Measurements from ENCODE around the gene HLA-DOB. TPM values are rescaled to one million over a fixed set of nuclear protein-coding genes. Genes with fewer than 3 reads are reported as not detected.

The HLA-DOB gene
- total RNA-seq (under 0.01 and 0.26 TPM in 2 replicates), polyA plus RNA-seq (0.16 and 0.49 TPM in 2 replicates), polyA minus RNA-seq (ENCODE audit: low replicate concordance) (not detected in 2 replicates)
- 0.10 and 0.28 TPM in 2 replicates for polyA plus RNA-seq (2012)

DNA sequence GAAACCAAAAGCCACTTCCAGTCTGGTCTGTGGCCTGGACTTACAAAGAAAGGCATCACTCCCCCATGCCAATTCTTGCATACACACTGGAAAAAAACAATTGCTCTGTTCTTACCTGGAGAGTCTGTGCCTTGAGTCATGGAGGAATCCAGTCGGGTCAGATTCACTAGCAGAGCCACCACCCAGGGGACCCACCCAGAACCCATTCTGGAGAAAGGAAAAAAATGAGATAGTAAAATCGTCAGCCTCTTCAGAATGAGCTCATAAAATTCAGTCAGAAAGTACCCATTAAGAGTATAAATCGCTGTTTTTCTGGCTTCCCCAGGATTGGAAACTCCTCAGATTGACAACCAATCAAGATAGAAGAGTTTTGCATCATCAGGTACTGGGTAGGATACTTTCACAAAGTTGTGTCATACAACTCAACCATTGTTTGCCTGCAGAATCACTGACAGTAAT is at the start of gene HLA-DOB:
TSS of gene HLA-DOB (minus strand) at position 257 of the 459 bp plus-strand sequence. CDS start at position 206, 51 bp downstream.
- H2AFZ ChIP-seq (ENCODE audit: low read length) = no peak within 1 kb of the TSS
- no peak within 1 kb of the TSS for H3K9ac ChIP-seq (ENCODE audit: insufficient read depth, low read length)
- no peaks in the 10 kb centered on the region for H3K9me3 ChIP-seq (ENCODE audit: control insufficient read depth, insufficient read depth, low read depth, low read length)
- H3K27ac ChIP-seq (ENCODE audit: insufficient read depth, low read length) = no peak within 1 kb of the TSS
- H3K27me3 ChIP-seq (ENCODE audit: control insufficient read depth, insufficient read depth, low read length) = no peaks in the 10 kb centered on the region
- no peaks in the 10 kb centered on the region for H4K20me1 ChIP-seq (ENCODE audit: control insufficient read depth, extremely low read depth, insufficient read depth, low read length)
- H3K4me2 ChIP-seq (ENCODE audit: extremely low read depth, insufficient read depth, low read length) = no peak within 1 kb of the TSS
- DNase-seq (ENCODE audit: low read depth in 2 of 2) = peak; percentile 5 to 8
- no peaks in the 10 kb centered on the region for H3K36me3 ChIP-seq (ENCODE audit: control insufficient read depth, insufficient read depth, low read length)
- peaks cover 5% of the 10 kb centered on the region for H3K4me1 ChIP-seq (ENCODE audit: control insufficient read depth, extremely low read depth, insufficient read depth, low read length)
- TF ChIP-seq CTCF (conservative IDR thresholded peaks at IDR 0.05 in 1 of 2, IDR thresholded peaks at IDR 0.05 in 1 of 2; ENCODE audit: low read depth in 1 of 2, low read length in 2 of 2) = no peak
- no peak for TF ChIP-seq EZH2 (IDR thresholded peaks at IDR 0.05; ENCODE audit: low read length, missing control alignments)
- H3K4me3 ChIP-seq (replicated peaks in 1 of 4; ENCODE audit: control extremely low read depth in 1 of 4, insufficient read depth in 1 of 4, low read depth in 3 of 4, low read length in 4 of 4) = no peak within 1 kb of the TSS
- no peaks in the 10 kb centered on the region for H3K79me2 ChIP-seq (ENCODE audit: control insufficient read depth, insufficient read depth, low read length)

- no peak overlapping the region for H3K4me3 ChIP-seq (replicated peaks in 1 of 4; ENCODE audit: control extremely low read depth in 1 of 4, insufficient read depth in 1 of 4, low read depth in 3 of 4, low read length in 4 of 4)
- H3K9ac ChIP-seq (ENCODE audit: insufficient read depth, low read length) = no peak overlapping the region
- H3K79me2 ChIP-seq (ENCODE audit: control insufficient read depth, insufficient read depth, low read length) = no peaks in the 10 kb centered on the region
- H3K4me1 ChIP-seq (ENCODE audit: control insufficient read depth, extremely low read depth, insufficient read depth, low read length) = no peaks in the 10 kb centered on the region
- H3K4me2 ChIP-seq (ENCODE audit: extremely low read depth, insufficient read depth, low read length) = no peak overlapping the region
- H2AFZ ChIP-seq (ENCODE audit: low read length) = no peak overlapping the region
- no peaks in the 10 kb centered on the region for H3K36me3 ChIP-seq (ENCODE audit: control insufficient read depth, insufficient read depth, low read length)
- H4K20me1 ChIP-seq (ENCODE audit: control insufficient read depth, extremely low read depth, insufficient read depth, low read length) = no peaks in the 10 kb centered on the region
- no peak for DNase-seq (ENCODE audit: low read depth in 2 of 2)
- no peaks in the 10 kb centered on the region for H3K9me3 ChIP-seq (ENCODE audit: control insufficient read depth, insufficient read depth, low read depth, low read length)
- H3K27me3 ChIP-seq (ENCODE audit: control insufficient read depth, insufficient read depth, low read length) = peaks cover 6% of the 10 kb centered on the region
- TF ChIP-seq CTCF (conservative IDR thresholded peaks at IDR 0.05 in 1 of 2, IDR thresholded peaks at IDR 0.05 in 1 of 2; ENCODE audit: low read depth in 1 of 2, low read length in 2 of 2) (no peak), EZH2 (IDR thresholded peaks at IDR 0.05; ENCODE audit: low read length, missing control alignments) (no peak)
- H3K27ac ChIP-seq (ENCODE audit: insufficient read depth, low read length) = no peak overlapping the region
Observed at GRCh38 chr6:32865724-32866443, 49.1 kb upstream of the HLA-DOB start.

GRCh38 chr6:32862725-32863124 is 45.9 kb upstream of the HLA-DOB start:
- no peaks in the 10 kb centered on the region for H3K9me3 ChIP-seq (ENCODE audit: control insufficient read depth, insufficient read depth, low read depth, low read length)
- TF ChIP-seq CTCF (conservative IDR thresholded peaks at IDR 0.05 in 1 of 2, IDR thresholded peaks at IDR 0.05 in 1 of 2; ENCODE audit: low read depth in 1 of 2, low read length in 2 of 2) = no peak
- no peak for TF ChIP-seq EZH2 (IDR thresholded peaks at IDR 0.05; ENCODE audit: low read length, missing control alignments)
- DNase-seq (ENCODE audit: low read depth in 2 of 2) = no peak
- no peak overlapping the region for H2AFZ ChIP-seq (ENCODE audit: low read length)
- no peaks in the 10 kb centered on the region for H4K20me1 ChIP-seq (ENCODE audit: control insufficient read depth, extremely low read depth, insufficient read depth, low read length)
- H3K79me2 ChIP-seq (ENCODE audit: control insufficient read depth, insufficient read depth, low read length) = no peaks in the 10 kb centered on the region
- H3K9ac ChIP-seq (ENCODE audit: insufficient read depth, low read length) = no peak overlapping the region
- H3K36me3 ChIP-seq (ENCODE audit: control insufficient read depth, insufficient read depth, low read length) = no peaks in the 10 kb centered on the region
- H3K4me2 ChIP-seq (ENCODE audit: extremely low read depth, insufficient read depth, low read length) = no peak overlapping the region
- H3K4me3 ChIP-seq (replicated peaks in 1 of 4; ENCODE audit: control extremely low read depth in 1 of 4, insufficient read depth in 1 of 4, low read depth in 3 of 4, low read length in 4 of 4) = no peak overlapping the region
- no peak overlapping the region for H3K27ac ChIP-seq (ENCODE audit: insufficient read depth, low read length)
- H3K4me1 ChIP-seq (ENCODE audit: control insufficient read depth, extremely low read depth, insufficient read depth, low read length) = no peaks in the 10 kb centered on the region
- no peaks in the 10 kb centered on the region for H3K27me3 ChIP-seq (ENCODE audit: control insufficient read depth, insufficient read depth, low read length)
